ENCODE data around the gene VPS8. TPM values are rescaled to one million over a fixed set of nuclear protein-coding genes. Genes with fewer than 3 reads are reported as not detected.

VPS8 gene
- total RNA-seq, 4 donors from 2014 or later: 23.7 to 61.8 (median 37.1) TPM

- no peak for DNase-seq
- Histone ChIP-seq H3K4me1 (no peaks in the 10 kb centered on the region), H3K4me3 (no peak overlapping the region), H3K9me3 (no peaks in the 10 kb centered on the region), H3K27ac (no peak overlapping the region), H3K36me3 (peaks cover 0 to 28% (median 0%) of the 10 kb centered on the region in 3 donors), H3K27me3 (no peaks in the 10 kb centered on the region)
- WGBS, 2 donors: 86 to 88% methylated on average over 4 of the region's 4 CpGs
- TF ChIP-seq, protein P1, sequence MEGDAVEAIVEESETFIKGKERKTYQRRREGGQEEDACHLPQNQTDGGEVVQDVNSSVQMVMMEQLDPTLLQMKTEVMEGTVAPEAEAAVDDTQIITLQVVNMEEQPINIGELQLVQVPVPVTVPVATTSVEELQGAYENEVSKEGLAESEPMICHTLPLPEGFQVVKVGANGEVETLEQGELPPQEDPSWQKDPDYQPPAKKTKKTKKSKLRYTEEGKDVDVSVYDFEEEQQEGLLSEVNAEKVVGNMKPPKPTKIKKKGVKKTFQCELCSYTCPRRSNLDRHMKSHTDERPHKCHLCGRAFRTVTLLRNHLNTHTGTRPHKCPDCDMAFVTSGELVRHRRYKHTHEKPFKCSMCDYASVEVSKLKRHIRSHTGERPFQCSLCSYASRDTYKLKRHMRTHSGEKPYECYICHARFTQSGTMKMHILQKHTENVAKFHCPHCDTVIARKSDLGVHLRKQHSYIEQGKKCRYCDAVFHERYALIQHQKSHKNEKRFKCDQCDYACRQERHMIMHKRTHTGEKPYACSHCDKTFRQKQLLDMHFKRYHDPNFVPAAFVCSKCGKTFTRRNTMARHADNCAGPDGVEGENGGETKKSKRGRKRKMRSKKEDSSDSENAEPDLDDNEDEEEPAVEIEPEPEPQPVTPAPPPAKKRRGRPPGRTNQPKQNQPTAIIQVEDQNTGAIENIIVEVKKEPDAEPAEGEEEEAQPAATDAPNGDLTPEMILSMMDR (IDR thresholded peaks at IDR 0.05): no peak
- no peak for TF ChIP-seq POLR2A (IDR thresholded peaks at IDR 0.05)
- intact Hi-C loops (cut with DNase I): no loop called here
These were observed 12.0 kb downstream of the VPS8 start for GRCh38 chr3:184823990-184824389.

DNA sequence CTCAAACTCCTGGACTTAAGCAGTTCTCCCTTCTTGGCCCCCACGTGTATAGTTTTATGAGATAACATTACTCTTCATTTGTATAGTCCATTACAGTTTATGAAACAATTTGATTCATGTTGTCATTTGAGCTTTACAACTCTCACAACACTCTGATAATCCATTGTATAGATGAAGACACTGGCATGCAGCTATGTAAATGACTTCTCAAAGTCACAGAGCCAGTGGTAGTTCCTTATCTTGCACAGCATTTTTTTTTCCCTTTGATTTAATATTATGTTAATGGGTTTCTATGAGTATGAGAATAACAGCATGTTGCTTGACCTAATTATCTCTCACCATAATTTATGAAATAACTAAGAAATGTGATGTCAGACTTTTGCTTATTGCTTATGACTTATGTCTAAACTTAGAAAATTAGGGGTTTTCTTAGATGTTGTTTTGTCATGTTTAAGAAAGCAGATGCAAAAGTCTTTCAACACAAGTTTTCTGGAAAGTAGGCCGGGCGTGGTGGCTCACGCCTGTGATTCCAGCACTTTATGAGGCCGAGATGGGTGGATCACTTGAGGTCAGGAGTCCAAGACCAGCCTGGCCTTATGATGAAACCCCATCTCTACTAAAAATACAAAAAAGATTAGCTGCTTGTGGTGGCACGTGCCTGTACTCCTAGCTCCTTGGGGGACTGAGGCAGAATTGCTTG, 13.3 kb downstream of the VPS8 start:
- no peak overlapping the region for H3K4me3 ChIP-seq
- TF ChIP-seq, protein P1 (IDR thresholded peaks at IDR 0.05): no peak
- TF ChIP-seq POLR2A (IDR thresholded peaks at IDR 0.05): no peak
- H3K27ac ChIP-seq: no peak overlapping the region
- no peaks in the 10 kb centered on the region for H3K9me3 ChIP-seq
- intact Hi-C loops (cut with DNase I): no loop called here
- no peaks in the 10 kb centered on the region for H3K4me1 ChIP-seq
- H3K36me3 ChIP-seq: peaks cover 0 to 33% (median 0%) of the 10 kb centered on the region in 3 donors
- 73 to 88% methylated on average over 2 to 5 of the region's 6 CpGs for WGBS, 2 donors
- no peaks in the 10 kb centered on the region for H3K27me3 ChIP-seq
- no peak for DNase-seq

DNA sequence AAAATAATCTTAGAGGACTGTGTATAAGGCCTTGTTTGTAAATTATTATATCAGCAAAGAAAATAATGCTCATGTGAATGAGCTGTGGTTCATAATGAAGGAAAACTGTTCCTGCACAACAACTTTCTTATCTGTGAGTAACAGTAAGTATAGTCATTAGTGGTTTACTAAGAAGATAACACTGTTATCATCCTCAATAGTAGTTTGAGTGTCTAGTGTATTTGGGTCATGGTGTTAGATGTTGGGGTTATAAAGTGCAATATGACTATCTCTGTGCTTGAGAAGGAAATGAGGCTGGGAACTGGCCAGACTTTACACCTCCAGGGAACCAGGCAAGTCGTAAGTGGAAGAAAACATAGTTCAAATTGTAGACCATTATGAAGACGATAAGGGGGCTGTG, 15.6 kb downstream of the VPS8 start:
- Histone ChIP-seq H3K27ac (no peak overlapping the region), H3K36me3 (peaks cover 5 to 56% (median 8%) of the 10 kb centered on the region in 3 donors), H3K4me1 (no peaks in the 10 kb centered on the region), H3K9me3 (no peaks in the 10 kb centered on the region), H3K27me3 (no peaks in the 10 kb centered on the region), H3K4me3 (no peak overlapping the region)
- intact Hi-C loops (cut with DNase I): no loop called here
- WGBS, 2 donors: 83 to 85% methylated on average over 2 of the region's 2 CpGs
- no peak for DNase-seq
- no peak for TF ChIP-seq POLR2A (IDR thresholded peaks at IDR 0.05)
- TF ChIP-seq, protein P1 (IDR thresholded peaks at IDR 0.05): no peak

DNA sequence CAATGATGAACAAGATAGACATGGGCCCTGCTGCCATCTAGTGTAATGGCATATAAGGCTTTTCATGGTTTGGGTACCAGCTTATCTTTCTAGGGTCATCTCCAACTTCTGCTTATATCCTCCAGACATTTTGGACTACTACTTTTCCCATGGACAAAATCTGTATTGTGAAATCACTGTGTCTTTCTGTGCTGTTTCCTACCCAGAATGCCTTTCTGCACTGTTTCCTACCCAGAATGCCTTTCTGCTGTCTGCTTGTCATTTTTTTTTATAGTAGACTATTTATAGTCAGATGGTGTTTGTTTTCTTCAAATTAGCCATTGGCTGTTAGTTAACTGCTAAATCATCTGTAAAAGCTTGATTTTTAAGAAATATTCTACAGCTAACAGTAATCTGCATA, 20.1 kb downstream of the VPS8 start:
- Histone ChIP-seq H3K36me3 (peaks cover 5 to 85% (median 8%) of the 10 kb centered on the region in 3 donors), H3K4me3 (no peak overlapping the region), H3K27me3 (no peaks in the 10 kb centered on the region), H3K4me1 (no peaks in the 10 kb centered on the region), H3K27ac (no peak overlapping the region), H3K9me3 (no peaks in the 10 kb centered on the region)
- TF ChIP-seq, protein P1 (IDR thresholded peaks at IDR 0.05): no peak
- TF ChIP-seq POLR2A (IDR thresholded peaks at IDR 0.05): no peak
- no peak for DNase-seq
- intact Hi-C loops (cut with DNase I): no loop called here

- H3K27me3 ChIP-seq: no peaks in the 10 kb centered on the region
- WGBS, 2 donors: 83 to 85% methylated on average over 4 of the region's 4 CpGs
- H3K4me1 ChIP-seq: no peaks in the 10 kb centered on the region
- peaks cover 5 to 86% (median 8%) of the 10 kb centered on the region in 3 donors for H3K36me3 ChIP-seq
- H3K4me3 ChIP-seq: no peak overlapping the region
- H3K27ac ChIP-seq: no peak overlapping the region
- no peaks in the 10 kb centered on the region for H3K9me3 ChIP-seq
- intact Hi-C loops (cut with DNase I): no loop called here
- TF ChIP-seq, protein P1 (IDR thresholded peaks at IDR 0.05): no peak
- TF ChIP-seq POLR2A (IDR thresholded peaks at IDR 0.05): no peak
- DNase-seq: no peak
These were observed 20.9 kb downstream of the VPS8 start for GRCh38 chr3:184832903-184833302.

All from esophagus squamous epithelium (tissue), 5 donors.